Activated CD4-positive, alpha-beta T cell treated with anti-CD3 and anti-CD28 coated beads for 1 hour (primary cell): ENCODE results near the gene TAF9B.
"Not testable (repeated sequence)": the region's sequence is repeated elsewhere in the genome, so short reads cannot be mapped to it uniquely, and the experiment has no call there.

Experiments used
- DNase-seq: peaks from one replicate; pipeline ENCODE4 v3.0.0-alpha.2; 2020

The TAF9B gene

DNA sequence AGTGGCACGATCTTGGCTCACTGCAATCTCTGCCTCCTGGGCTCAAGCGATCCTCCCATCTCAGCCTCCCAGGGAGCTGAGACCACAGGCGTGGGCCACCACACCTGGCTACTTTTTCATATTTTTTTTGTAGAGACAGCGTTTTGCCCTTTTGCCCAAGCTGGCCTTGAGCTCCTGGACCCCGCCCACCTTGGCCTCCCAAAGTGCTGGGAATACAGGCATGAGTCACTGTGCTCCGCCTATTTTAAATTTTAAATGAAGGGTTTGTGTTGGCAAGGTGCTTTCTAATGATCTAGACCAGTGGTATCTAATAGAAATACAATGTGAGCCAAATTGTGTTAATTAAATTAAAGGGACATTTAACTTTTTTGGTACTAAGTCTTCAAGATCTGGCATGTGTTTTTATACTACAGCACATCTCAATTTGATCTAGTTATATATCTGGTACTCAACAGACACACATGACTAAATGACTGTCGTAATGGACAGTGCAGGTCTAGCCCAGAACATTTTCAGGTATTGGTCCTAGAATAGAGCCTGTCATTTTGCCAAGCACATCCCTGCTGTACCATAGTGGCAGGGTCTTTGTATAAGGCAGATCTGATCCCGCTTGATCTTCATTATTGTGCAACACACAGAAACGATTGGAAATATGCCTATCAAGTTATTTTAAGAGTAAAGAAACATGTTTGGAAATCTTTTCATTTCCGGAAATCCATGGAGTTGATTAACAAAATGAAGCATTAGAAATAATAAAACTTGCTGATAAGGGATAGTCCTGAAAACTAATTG lies 28.1 kb downstream of the TAF9B start:
- DNase-seq = no peak

DNA sequence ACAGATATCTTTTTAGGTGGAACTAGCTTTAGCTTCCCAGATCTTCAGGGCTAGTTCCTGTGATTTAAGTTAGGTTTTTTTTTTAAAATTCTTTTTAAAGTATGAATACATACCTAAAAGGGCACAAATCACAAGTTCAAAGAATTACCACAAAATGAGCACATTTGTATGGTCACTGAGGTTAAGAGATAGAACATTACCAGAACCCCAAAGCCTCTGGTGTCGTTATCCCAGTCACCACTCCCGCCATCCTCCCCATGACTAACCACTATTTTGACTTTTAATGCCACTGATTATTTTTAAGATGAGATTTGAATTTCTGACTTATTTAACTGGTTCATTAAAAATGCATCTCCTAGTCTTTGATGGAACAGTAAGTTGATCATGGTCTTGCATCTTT lies 30.0 kb downstream of the TAF9B start:
- no peak for DNase-seq

DNA sequence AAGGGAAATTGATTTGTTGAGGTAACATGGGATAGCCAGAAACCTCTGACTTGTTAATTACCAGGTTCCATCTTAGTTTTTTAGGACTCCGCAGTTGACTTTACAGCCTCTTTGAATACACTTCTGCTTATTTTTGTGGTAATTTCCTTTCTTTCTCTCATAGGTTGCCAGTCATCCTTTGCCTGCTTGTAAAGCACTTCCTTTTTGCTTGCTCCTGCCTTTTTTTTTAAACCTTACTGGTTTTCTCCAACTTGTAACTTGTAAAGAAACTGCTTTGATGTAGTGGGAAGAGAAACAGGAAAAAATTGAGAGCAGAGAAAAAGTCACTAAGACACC lies 32.8 kb downstream of the TAF9B start:
- DNase-seq = no peak

DNA sequence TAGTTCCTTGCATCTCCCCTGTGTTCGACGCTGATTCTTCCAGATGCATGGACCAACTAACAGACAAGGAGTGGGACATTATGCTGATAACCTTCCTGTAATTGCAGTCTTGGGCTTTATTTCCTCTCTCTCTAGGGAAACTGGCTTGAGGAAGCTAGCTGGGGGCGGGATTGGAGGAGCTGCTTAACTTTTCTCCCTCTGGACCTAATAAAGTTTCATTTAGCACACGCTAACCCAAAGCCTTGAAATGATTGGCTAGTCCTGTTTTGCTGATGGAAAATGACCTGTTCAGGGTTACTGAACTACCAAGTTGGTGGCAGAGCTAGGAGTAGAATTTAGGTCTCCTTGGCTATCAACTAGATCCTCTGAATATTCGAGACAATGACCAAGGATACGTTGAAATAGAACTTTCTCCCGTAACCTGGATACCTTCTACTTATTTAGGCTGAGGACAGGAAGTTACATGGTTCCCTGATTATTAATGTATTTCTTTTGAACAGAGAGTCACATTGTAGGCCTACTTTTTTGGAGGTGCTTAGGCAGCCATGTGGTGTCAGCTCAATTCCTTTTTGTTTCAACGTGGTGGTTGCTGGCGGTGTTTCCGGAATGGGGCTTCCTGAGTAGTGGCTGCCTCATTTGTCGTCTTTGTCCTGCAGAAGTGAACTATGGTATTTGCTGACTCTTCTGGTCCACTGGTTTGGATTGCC lies 33.4 kb downstream of the TAF9B start:
- no peak for DNase-seq

DNA sequence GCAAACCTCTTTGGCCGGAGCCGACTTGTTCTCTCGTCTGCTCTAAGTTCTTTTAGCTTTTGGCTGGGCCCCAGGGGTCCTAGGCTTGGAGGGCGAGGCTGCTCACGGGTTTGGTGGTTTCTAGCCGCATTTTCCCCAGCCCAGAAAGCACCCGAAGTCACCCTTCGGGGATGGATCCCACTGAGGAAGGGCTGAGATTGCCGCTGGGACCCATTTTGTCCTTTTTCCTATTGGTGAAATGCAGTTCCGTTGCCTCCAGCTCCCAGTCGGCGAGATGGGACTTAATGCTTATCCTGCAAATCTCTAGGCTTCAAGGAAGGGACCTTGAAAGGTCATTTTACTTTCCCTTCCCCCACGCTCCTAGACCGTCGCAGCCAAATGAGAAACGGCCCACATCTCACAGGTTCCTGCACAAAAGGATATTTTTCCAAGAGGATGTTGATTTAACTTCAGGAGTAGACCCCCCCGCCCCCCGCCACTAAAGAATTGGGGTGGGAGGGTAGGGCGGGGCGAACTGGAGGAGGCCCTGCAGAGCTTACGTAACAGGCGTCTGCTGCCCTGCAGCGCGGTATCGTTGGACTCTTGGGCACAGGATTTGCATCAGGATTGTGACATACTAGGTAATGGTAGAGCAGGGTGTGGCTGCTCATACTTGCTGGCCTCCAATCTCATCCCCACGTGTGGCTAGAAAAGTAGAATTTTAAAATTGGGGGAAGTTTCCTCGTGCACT lies 34.8 kb downstream of the TAF9B start:
- no peak for DNase-seq

DNA sequence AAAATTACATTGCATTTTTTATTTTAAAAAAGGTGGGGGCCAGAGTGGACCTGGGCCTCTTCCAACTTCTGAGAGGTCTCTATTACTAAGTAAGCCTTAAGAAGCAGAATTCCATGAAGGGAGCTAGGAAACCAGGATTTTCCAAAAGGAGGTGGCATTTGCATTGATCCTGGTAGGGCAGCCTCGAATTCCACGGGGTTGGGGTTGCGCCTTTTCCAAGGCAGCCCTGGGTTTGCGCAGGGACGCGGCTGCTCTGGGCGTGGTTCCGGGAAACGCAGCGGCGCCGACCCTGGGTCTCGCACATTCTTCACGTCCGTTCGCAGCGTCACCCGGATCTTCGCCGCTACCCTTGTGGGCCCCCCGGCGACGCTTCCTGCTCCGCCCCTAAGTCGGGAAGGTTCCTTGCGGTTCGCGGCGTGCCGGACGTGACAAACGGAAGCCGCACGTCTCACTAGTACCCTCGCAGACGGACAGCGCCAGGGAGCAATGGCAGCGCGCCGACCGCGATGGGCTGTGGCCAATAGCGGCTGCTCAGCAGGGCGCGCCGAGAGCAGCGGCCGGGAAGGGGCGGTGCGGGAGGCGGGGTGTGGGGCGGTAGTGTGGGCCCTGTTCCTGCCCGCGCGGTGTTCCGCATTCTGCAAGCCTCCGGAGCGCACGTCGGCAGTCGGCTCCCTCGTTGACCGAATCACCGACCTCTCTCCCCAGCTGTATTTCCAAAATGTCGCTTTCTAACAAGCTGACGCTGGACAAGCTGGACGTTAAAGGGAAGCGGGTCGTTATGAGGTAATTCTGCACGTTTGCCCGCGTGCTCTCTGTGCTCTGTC lies 35.6 kb downstream of the TAF9B start, which contains the start of gene PGK1:
TSS of gene PGK1 (plus strand) at position 626 of the 824 bp plus-strand sequence. CDS start at position 719, 93 bp downstream.
- peak; percentile 86 for DNase-seq

DNA sequence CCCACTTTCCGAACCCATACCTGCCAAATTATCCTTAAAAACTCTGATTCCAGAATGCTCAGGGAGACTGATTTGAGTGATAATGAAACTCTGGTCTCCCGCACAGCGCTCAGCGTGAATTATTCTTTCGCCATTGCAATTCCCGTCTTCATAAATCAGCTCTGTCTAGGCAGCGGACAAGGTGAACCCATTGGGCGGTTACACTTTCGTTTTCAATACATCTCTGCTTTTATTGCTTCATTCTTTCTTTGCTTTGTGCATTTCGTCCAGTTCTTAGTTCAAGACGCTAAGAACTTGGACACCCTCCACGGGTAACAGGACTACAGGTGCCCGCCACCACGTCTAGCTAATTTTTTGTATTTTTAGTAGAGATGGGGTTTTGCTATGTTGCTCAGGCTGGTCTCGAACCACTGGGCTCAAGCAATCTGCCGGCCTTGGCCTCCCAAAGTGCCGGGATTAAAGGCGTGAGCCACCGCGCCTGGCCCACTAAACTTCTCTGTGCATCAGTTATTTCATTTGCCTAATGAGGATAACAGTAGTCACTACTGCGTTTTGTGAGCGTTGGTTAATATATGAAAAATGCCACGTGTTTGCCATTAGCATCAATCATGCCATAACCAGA lies 36.3 kb downstream of the TAF9B start:
- no peak for DNase-seq

DNA sequence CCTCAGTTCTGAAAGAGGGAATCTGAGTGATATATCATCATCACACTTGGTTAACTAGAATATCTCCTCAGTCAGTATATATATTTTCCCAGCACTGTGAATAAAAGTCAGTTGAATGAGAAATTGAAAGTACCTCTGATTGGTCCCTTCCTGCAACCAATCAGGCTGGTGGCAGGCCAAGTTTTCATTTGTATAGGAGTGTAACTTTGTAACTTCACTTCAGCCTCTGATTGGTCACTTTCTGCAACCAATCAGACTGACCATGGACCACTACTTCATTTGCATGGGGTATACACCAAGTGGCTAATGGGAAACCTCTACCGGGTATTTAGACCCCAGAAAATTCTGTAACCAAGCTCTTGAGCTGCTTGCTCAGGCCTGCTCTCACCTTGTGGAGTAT lies 37.4 kb downstream of the TAF9B start:
- DNase-seq = no peak

DNA sequence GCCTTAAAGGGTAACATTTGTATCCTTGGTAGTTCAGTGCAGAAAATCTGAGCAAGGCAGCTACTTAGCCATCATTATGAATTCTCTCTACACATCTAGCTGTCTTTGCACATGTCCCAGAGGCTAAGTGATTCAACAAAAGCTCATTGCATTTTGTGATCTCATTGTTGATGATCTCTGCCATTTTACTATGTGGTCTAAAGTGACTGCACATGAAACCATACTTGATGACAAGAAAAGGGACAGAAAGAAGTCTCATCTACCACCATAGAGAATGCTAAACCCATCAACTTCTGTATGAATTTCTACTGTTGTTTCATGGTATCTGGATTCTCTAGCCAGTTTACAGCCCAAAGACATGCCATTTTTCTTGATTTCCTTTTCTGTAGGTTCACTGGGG lies 41.3 kb downstream of the TAF9B start:
- DNase-seq = no peak

DNA sequence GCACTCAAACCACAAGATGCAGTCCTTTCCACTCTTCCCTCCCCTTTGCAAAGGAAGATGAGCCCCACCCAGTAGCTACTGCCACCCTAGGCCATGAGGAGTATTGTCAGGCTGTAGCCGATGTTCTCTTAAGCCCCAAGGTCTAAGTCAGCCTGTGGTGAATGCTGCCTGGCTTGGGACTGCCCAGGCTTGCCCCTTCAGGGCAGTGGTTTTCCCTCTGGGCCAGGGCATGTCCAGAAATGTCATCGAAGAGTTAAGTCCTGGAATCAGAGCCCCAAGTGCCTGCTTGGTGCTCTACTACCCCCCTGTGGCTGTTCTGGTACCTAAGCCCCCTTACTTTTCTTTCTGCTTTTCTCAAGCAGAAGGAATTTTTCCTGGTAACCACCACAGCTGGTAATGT lies 47.2 kb downstream of the TAF9B start:
- no peak for DNase-seq

DNA sequence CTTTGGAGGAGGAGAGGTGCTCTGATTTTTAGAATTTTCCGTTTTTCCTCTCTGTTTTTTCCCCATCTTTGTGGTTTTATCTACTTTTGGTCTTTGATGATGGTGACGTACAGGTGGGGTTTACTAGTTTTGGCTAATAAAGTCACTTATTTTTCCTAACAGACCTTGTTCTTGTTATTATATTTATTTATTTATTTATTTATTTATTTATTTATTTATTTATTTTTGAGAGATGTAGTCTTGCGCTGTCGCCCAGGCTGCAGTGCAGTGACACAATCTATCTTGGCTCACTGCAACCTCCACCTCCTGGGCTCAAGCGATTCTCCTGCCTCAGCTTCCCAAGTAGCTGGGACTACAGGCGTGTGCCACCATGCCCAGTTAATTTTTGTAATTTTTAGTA lies 58.0 kb downstream of the TAF9B start:
- DNase-seq = not testable (repeated sequence)
